ENCODE data around the gene STRA8.
A peak's percentile ranks its signal among the peaks of the same experiment; 100 is the strongest.
"Not testable (repeated sequence)": the region's sequence is repeated elsewhere in the genome, so short reads cannot be mapped to it uniquely, and the experiment has no call there.

The STRA8 gene

GRCh38 chr7:135204876-135205275 lies 28.8 kb upstream of the STRA8 start:
- DNase-seq (ENCODE audit: low read depth): no peak

GRCh38 chr7:135205850-135206249 lies 27.8 kb upstream of the STRA8 start:
- DNase-seq (ENCODE audit: low read depth): no peak

GRCh38 chr7:135206941-135207391 lies 26.7 kb upstream of the STRA8 start:
- DNase-seq (ENCODE audit: low read depth): no peak

- no peak for DNase-seq (ENCODE audit: low read depth)
These were observed 26.1 kb upstream of the STRA8 start for GRCh38 chr7:135207406-135208101.

- DNase-seq (ENCODE audit: low read depth): no peak
These were observed 25.4 kb upstream of the STRA8 start for GRCh38 chr7:135208102-135208793.

GRCh38 chr7:135209225-135209834 lies 24.3 kb upstream of the STRA8 start:
- DNase-seq (ENCODE audit: low read depth): no peak

GRCh38 chr7:135210888-135211178 lies 22.8 kb upstream of the STRA8 start:
- DNase-seq (ENCODE audit: low read depth): no peak

GRCh38 chr7:135211179-135211945 lies 22.3 kb upstream of the STRA8 start, which contains the start of gene WDR91:
WDR91 (minus strand) TSS chr7:135211526; CDS start chr7:135211502, 24 bp downstream.
- peak; percentile 82 for DNase-seq (ENCODE audit: low read depth)

GRCh38 chr7:135211946-135212685 lies 21.5 kb upstream of the STRA8 start:
- peak; percentile 43 for DNase-seq (ENCODE audit: low read depth)

GRCh38 chr7:135213831-135214230 lies 19.8 kb upstream of the STRA8 start:
- no peak for DNase-seq (ENCODE audit: low read depth)

- no peak for DNase-seq (ENCODE audit: low read depth)
These were observed 18.5 kb upstream of the STRA8 start for GRCh38 chr7:135215180-135215579.

GRCh38 chr7:135215698-135216097 lies 17.9 kb upstream of the STRA8 start:
- DNase-seq (ENCODE audit: low read depth): no peak

GRCh38 chr7:135217645-135218509 lies 15.8 kb upstream of the STRA8 start:
- no peak for DNase-seq (ENCODE audit: low read depth)

- DNase-seq (ENCODE audit: low read depth): no peak
These were observed 9.6 kb upstream of the STRA8 start for GRCh38 chr7:135224027-135224426.

- no peak for DNase-seq (ENCODE audit: low read depth)
These were observed 2.0 kb upstream of the STRA8 start for GRCh38 chr7:135231686-135232085.

- DNase-seq (ENCODE audit: low read depth): no peak
These were observed 1.6 kb upstream of the STRA8 start for GRCh38 chr7:135232087-135232486.

- DNase-seq (ENCODE audit: low read depth): no peak
These were observed 918 bp upstream of the STRA8 start for GRCh38 chr7:135232720-135233119.

- DNase-seq (ENCODE audit: low read depth): not testable (repeated sequence)
These were observed 457 bp downstream of the STRA8 start for GRCh38 chr7:135234095-135234494.

GRCh38 chr7:135234727-135235126 lies 1.1 kb downstream of the STRA8 start:
- no peak for DNase-seq (ENCODE audit: low read depth)

- DNase-seq (ENCODE audit: low read depth): no peak
These were observed 2.2 kb downstream of the STRA8 start for GRCh38 chr7:135235841-135236240.

GRCh38 chr7:135236727-135237126 lies 3.1 kb downstream of the STRA8 start:
- DNase-seq (ENCODE audit: low read depth): no peak
